ENCODE measurements around the gene C6orf136. TPM values are rescaled to one million over a fixed set of nuclear protein-coding genes. Genes with fewer than 3 reads are reported as not detected.

Gene C6orf136
- total and polyA plus RNA-seq, 9 of the 15 experiments (the other 6 are each of a cell fraction or from before 2014, with no cell fraction given) = 14.1 to 63.1 (median 18.4) TPM

DNA sequence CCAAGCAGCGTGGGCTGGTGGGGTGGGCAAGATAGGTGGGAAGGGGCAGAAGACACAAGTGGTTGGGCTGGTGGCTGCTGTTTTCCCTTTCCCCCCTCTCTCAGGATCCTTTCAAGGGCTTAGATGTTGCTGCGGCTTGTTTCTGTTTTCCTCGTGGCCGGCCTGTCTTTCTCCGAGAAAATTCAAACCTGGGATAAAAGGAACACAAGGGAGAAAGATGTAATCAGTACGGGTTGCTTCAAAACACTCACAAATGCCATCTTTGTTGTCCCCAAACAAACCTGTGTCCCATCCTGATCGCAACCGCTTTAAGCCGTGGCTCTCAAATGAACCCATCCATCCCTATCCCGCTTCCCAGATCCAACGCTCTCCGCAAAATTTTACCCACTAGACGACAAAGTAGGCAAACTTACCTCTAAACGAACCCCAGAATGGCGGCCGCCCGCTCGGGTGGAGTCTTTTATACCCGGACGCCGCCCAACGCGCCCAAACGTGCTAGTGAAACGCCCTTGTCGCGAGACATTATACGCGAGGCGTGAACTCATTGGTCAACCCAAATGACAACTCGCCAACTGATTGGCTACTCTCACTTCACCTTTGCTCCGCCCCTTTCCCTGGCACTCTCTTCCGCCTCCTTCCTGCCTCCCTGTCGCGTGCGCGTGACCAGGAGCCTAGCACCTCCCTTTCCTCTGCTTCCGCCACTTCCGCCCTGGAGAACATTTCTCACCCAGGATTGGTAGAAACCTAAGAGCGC lies 29.9 kb upstream of the C6orf136 start, which contains the start of gene PPP1R10 (continued):
- no peak for TF ChIP-seq MIER1 (IDR thresholded peaks at IDR 0.05; ENCODE audit: low read depth)
- TF ChIP-seq PRMT5 (CRISPR knock-in tag; IDR thresholded peaks at IDR 0.05) = no peak
- peak; percentile 95; the same call in 1 of the 2 replicates for TF ChIP-seq HMG20B (CRISPR knock-in tag; IDR thresholded peaks at IDR 0.05)
- TF ChIP-seq ZNF121 (CRISPR knock-in tag; conservative IDR thresholded peaks at IDR 0.05) = no peak
- TF ChIP-seq, protein P1, sequence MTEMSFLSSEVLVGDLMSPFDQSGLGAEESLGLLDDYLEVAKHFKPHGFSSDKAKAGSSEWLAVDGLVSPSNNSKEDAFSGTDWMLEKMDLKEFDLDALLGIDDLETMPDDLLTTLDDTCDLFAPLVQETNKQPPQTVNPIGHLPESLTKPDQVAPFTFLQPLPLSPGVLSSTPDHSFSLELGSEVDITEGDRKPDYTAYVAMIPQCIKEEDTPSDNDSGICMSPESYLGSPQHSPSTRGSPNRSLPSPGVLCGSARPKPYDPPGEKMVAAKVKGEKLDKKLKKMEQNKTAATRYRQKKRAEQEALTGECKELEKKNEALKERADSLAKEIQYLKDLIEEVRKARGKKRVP (CRISPR knock-in tag; IDR thresholded peaks at IDR 0.05) = peak; percentile 87
- TF ChIP-seq PML (IDR thresholded peaks at IDR 0.05; ENCODE audit: low read length) = peak; percentile 99
- no peak for TF ChIP-seq TBP (optimal IDR thresholded peaks at IDR 0.05; ENCODE audit: low read depth, low read length)
- TF ChIP-seq ZNF408 (CRISPR knock-in tag; IDR thresholded peaks at IDR 0.05; ENCODE audit: low read depth) = no peak
- TF ChIP-seq NBN (IDR thresholded peaks at IDR 0.05; ENCODE audit: low read depth) = peak; percentile 72; the same call in 1 of the 2 replicates
- no peak for TF ChIP-seq NCOA2 (IDR thresholded peaks at IDR 0.05; ENCODE audit: partially characterized antibody in 2 of 2)
- peak; percentile 77 for TF ChIP-seq PRPF4 (IDR thresholded peaks at IDR 0.05; ENCODE audit: insufficient read depth, low read depth, low read length, poor library complexity, severe bottlenecking)
- TF ChIP-seq, protein P2, sequence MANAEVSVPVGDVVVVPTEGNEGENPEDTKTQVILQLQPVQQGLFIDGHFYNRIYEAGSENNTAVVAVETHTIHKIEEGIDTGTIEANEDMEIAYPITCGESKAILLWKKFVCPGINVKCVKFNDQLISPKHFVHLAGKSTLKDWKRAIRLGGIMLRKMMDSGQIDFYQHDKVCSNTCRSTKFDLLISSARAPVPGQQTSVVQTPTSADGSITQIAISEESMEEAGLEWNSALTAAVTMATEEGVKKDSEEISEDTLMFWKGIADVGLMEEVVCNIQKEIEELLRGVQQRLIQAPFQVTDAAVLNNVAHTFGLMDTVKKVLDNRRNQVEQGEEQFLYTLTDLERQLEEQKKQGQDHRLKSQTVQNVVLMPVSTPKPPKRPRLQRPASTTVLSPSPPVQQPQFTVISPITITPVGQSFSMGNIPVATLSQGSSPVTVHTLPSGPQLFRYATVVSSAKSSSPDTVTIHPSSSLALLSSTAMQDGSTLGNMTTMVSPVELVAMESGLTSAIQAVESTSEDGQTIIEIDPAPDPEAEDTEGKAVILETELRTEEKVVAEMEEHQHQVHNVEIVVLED (CRISPR knock-in tag; IDR thresholded peaks at IDR 0.05) = peak; percentile 68
- TF ChIP-seq, protein P3, sequence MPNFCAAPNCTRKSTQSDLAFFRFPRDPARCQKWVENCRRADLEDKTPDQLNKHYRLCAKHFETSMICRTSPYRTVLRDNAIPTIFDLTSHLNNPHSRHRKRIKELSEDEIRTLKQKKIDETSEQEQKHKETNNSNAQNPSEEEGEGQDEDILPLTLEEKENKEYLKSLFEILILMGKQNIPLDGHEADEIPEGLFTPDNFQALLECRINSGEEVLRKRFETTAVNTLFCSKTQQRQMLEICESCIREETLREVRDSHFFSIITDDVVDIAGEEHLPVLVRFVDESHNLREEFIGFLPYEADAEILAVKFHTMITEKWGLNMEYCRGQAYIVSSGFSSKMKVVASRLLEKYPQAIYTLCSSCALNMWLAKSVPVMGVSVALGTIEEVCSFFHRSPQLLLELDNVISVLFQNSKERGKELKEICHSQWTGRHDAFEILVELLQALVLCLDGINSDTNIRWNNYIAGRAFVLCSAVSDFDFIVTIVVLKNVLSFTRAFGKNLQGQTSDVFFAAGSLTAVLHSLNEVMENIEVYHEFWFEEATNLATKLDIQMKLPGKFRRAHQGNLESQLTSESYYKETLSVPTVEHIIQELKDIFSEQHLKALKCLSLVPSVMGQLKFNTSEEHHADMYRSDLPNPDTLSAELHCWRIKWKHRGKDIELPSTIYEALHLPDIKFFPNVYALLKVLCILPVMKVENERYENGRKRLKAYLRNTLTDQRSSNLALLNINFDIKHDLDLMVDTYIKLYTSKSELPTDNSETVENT (CRISPR knock-in tag; IDR thresholded peaks at IDR 0.05) = peak; percentile 93
- peak; percentile 68 for TF ChIP-seq SIN3B (IDR thresholded peaks at IDR 0.05; ENCODE audit: low read depth)
- no peak for TF ChIP-seq ZNF507 (tag; conservative IDR thresholded peaks at IDR 0.05)
- peak; percentile 99 for TF ChIP-seq BHLHE40 (IDR thresholded peaks at IDR 0.05; ENCODE audit: low read length)
- TF ChIP-seq NCOA6 (IDR thresholded peaks at IDR 0.05) = no peak
- TF ChIP-seq, protein P4, sequence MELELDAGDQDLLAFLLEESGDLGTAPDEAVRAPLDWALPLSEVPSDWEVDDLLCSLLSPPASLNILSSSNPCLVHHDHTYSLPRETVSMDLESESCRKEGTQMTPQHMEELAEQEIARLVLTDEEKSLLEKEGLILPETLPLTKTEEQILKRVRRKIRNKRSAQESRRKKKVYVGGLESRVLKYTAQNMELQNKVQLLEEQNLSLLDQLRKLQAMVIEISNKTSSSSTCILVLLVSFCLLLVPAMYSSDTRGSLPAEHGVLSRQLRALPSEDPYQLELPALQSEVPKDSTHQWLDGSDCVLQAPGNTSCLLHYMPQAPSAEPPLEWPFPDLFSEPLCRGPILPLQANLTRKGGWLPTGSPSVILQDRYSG (tag; conservative IDR thresholded peaks at IDR 0.05; ENCODE audit: low read depth) = no peak
- TF ChIP-seq SMARCE1 (IDR thresholded peaks at IDR 0.05) = no peak
- no peak for TF ChIP-seq HNRNPLL (IDR thresholded peaks at IDR 0.05; ENCODE audit: low read depth, low read length, poor library complexity, severe bottlenecking)
- no peak for TF ChIP-seq HMGN3 (IDR thresholded peaks at IDR 0.05; ENCODE audit: borderline replicate concordance, extremely low read depth, insufficient read length, low read depth, low read length)
- no peak for TF ChIP-seq RBM17 (IDR thresholded peaks at IDR 0.05; ENCODE audit: borderline replicate concordance, low read depth, low read length)
- no peak for TF ChIP-seq PPARD (CRISPR knock-in tag; IDR thresholded peaks at IDR 0.05)

All from K562 (cell line).